Stimulated activated CD4-positive, alpha-beta T cell treated with anti-CD3 and anti-CD28 coated beads, Interleukin-2, amount 100 ng/mL, for 24 hours (primary cell): Measurements from ENCODE around the gene CRLF2.
"Not testable (repeated sequence)": the region's sequence is repeated elsewhere in the genome, so short reads cannot be mapped to it uniquely, and the experiment has no call there.

Source experiments
- DNase-seq, 2 donors: peaks; one replicate each; pipeline ENCODE4 v3.0.0-alpha.2; 2020

The CRLF2 gene

DNA sequence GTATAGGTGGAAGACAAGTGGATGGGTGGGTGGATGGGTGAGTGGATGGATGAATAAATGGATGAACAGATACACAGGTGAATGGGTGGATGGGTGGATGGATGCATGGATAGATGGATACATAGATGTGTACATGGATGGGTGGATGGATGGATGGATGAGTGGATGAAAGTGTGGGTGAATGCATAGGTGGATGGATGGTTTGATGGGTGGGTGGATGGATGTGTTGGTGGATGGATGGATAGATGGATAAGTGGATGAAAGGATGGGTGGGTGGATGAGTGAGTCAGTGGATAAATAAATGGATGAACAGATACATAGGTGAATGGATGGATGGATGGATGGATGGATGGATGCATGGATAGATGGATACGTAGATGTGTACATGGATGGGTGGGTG lies 1.6 kb downstream of the CRLF2 start:
- DNase-seq = no peak

DNA sequence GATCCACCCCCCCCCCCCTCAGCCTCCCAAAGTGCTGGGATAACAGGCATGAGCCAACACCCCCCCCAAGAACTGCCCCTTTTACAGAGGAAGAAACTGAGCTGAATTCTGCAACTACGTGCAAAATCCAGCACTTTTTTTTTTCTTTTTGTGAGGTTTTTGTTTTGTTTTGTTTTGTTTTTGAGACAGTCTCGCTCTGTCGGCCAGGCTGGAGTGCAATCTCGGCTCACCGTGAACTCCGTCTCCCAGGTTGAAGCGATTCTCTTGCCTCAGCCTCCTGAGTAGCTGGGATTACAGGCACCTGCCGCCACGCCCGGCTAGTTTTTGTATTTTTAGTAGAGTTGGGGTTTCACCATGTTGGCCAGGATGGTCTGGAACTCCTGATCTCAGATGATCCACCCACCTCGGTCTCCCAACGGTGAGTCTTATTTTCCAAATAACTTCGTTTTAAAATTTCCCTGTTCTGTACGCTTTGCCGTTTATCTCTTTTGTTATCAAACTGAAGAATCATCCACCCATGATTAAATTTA lies 4.9 kb downstream of the CRLF2 start:
- DNase-seq = no peak

- peak; percentile 17 to 39 for DNase-seq
Measured at GRCh38 chrX:1205681-1206611, 6.5 kb downstream of the CRLF2 start.

- DNase-seq = no peak
Measured at GRCh38 chrX:1202251-1202650, 10.2 kb downstream of the CRLF2 start.

DNA sequence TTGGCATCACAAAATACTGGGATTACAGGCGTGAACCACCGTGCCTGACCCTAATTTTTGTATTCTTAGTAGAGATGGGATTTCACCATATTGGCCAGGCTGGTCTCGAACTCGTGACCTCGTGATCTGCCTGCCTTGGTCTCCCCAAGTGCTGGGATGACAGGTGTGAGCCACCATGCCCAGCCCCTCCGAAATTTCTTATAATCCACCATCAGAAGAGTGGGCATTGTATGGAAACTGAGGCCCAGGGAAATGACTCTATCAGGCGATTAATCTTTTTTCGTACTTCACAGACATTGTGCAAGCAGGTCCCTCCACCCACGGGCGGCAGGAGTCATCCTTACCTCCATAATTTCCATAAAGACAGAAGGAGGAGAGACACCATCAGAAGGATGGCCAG lies 16.0 kb downstream of the CRLF2 start:
- peak in 1 of 2 donors; percentile 12 for DNase-seq

DNA sequence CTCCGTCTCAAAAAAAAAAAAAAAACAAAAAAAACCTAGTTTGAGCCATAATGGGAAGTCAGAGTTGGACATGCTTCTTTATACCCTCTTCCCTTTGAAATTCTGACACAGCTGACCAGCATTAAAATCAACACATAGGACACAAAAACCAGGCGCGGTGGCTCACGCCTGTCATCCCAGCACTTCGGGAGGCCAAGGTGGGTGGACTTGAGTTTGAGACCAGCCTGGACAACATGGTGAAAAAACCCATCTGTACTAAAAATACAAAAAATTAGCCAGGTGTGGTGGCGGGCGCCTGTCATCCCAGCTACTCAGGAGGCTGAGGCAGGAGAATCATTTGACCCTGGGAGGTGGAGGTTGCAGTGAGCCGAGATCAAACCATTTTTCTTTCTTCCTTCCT lies 20.3 kb downstream of the CRLF2 start:
- not testable (repeated sequence) for DNase-seq

- DNase-seq = no peak
Measured at GRCh38 chrX:1190596-1191145, 21.8 kb downstream of the CRLF2 start.

DNA sequence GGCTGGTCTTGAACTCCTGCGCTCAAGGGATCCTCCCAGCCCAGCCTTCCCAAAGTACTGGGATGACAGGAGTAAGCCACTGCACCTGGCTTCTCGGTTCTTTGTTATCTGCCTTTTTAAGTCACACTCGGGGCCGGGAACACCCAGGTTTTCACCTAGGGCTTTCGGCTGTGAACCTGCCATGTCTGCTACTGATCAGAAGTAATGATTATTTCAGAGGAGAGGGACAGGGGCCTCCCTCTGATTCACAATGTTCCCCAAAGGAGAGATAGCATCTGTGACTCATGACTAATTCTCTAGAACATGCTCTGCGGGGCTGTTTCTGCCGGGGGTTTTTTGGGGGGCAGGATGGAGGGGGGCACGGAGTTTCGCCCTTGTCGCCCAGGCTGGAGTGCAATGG lies 26.9 kb downstream of the CRLF2 start:
- peak; percentile 16 to 17 for DNase-seq

GRCh38 chrX:1182211-1182610 lies 30.2 kb downstream of the CRLF2 start:
- DNase-seq = no peak

GRCh38 chrX:1181661-1182060 lies 30.8 kb downstream of the CRLF2 start:
- DNase-seq = peak in 1 of 2 donors; percentile 13

DNA sequence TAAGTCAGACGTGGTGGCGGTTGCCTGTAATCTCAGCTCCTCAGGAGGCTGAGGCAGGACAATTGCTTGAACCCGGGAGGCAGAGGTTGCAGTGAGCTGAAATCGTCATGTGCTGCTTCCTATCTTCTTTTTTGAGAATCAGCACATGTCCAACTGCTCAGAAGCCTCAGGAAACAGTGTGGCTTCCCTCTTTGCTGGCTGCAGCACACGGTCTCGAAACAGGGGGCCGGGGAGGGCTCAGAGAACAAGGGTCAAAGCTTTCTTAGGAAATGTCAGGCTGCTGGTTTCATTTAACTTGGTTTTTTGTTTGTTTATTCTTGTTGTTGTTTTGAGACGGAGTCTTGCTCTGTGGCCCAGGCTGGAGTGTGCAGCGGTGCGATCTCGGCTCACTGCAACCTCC lies 31.3 kb downstream of the CRLF2 start:
- DNase-seq = peak in 1 of 2 donors; percentile 6

DNA sequence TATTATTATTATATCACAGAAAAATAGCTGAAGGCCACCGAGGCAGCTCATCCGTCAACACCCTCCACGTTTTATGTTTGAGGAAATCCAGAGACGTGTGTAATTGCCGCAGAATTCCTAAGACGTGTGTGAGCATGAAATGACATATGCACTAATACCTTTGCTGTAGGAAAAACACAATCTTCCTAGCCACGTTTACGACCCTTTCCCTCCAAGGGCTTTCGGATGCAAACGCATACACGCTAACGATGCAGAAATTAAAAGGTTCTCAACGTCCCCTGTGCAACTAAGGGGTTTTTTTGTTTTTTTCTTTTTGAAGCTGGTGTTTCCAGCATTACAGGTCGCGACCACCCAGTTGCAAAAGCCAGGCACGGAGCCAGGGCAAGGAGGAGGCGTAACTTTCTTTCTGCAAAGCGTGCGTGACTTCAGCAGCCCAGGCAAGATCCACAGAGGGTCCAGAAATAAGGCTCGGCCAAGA lies 33.8 kb downstream of the CRLF2 start:
- peak; percentile 16 to 20 for DNase-seq

DNA sequence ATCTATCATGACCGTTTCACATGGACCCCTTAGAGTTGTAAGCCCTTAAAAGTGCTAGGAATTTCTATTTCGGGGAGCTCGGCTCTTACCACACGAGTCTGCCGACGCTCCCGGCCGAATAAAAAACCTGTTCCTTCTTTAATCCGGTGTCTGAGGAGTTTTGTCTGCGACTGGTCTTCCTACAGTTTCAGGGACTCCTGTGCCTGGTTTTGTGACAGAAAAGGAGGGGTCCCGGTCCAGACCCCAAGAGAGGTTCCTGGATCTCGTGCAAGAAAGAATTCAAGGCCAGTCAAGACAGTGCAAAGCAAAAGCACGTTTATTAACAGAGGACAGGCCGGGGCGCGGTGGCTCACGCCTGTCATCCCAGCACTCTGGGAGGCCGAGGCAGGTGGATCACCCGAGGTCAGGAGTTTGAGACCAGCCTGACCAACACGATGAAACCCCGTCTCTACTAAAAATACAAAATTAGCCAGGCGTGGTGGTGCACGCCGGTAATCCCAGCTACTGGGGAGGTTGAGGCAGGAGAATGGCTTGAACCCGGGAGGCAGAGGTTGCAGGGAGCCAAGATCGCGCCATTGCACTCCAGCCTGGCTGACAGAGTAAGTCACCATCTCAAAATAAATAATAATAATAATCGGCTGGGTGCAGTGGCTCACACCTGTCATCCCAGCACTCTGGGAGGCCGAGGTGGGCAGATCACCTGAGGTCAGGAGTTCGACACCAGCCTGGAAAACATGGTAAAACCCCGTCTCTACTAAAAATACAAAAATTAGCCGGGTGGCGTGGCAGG lies 35.7 kb downstream of the CRLF2 start:
- DNase-seq = peak; percentile 12 to 17

DNA sequence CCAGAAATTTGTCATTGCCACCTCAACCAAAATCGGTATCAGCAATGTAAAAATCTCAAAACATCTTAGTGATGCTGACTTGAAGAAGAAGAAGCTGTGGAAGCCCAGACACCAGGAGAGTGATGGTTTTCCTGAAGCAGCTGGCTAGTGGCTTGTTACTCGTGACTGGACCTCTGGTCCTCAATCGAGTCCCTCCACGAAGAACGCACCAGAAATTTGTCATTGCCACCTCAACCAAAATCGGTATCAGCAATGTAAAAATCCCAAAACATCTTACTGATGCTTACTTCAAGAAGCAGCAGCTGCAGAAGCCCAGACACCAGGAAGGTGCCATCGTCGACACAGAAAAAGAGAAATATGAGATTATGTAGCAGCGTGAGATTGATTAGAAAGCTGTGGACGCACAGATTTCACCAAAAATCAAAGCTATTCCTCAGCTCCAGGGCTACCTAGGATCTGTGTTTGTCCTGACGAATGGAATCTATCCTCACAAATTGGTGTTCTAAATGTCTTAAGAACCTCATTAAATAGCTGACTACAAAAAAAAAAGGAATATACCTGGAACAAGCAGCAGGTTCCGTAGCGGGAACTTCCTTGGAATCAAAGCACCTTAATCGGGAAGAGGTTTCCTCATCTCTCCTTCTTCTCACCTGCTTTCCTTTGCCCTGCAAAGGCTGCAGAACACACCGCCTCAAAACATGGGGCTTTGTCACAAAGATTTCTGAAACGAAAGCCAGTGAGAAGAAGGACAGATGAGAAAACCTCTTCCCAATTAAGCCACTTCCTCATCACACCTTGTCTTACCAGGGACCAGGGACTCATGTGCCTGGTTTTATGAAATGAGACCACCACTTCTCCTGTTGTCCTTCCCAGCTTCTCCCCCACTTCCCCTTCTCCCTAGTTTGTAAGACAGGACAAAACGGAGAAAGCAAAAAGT lies 37.6 kb downstream of the CRLF2 start:
- peak in 1 of 2 donors; percentile 13 for DNase-seq

GRCh38 chrX:1173435-1173834 lies 39.0 kb downstream of the CRLF2 start:
- not testable (repeated sequence) for DNase-seq

DNA sequence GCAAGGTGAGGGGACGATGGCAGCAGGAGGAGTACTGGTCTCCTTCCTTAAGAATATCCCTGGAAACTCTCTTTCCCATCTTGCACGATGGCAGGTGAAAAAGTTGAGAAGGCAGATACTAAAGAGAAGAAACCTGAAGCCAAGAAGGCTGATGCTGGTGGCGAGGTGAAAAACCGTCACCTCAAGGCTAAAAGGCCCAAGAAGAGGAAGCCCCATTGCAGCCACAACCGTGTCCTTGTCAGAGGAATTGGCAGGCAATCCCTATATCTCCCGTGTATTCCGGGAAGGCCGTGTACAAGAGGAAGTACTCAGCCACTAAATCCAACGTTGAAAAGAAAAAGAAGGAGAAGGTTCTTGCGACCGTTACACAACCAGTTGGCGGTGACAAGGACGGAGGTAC lies 40.0 kb downstream of the CRLF2 start:
- no peak for DNase-seq

DNA sequence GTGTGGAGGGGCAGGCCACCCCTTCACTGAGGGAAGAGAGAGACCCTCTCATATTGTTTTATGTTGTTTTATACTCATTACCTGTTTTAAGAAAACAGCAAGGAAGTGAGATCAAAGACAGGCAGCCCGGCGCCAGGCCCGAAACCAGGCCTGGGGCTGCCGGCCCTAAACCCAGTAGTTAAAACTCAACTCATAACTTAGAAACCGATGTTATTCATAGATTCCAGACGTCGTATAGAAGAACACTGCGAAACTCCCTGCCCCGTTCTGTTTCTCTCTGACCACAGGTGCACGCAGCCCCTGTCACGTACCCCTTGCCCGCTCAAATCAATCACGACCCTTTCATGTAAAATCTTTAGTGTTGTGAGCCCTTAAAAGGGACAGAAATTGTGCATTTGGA lies 40.5 kb downstream of the CRLF2 start:
- peak in 1 of 2 donors; percentile 8 for DNase-seq

- peak in 1 of 2 donors; percentile 17 for DNase-seq
Measured at GRCh38 chrX:1170243-1170642, 42.2 kb downstream of the CRLF2 start.

DNA sequence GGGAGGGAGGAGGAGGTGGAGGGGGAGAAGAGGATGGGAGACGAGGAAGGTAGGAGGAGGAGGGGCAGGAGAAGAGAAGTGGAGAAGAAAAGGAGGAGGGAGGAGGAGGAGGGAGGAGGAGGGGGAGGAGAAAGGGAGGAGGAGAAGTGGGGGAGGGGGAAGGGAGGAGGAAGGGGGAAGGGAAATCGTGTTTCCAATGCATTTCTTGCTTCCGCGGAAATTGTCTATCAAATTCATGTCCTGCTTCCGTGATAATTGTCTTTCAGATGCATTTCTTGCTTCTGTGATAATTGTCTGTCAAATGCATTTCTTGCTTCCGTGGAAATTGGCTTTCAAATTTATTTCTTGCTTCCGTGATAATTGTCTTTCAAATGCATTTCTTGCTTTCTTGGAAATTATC lies 43.3 kb downstream of the CRLF2 start:
- peak in 1 of 2 donors; percentile 5 for DNase-seq

DNA sequence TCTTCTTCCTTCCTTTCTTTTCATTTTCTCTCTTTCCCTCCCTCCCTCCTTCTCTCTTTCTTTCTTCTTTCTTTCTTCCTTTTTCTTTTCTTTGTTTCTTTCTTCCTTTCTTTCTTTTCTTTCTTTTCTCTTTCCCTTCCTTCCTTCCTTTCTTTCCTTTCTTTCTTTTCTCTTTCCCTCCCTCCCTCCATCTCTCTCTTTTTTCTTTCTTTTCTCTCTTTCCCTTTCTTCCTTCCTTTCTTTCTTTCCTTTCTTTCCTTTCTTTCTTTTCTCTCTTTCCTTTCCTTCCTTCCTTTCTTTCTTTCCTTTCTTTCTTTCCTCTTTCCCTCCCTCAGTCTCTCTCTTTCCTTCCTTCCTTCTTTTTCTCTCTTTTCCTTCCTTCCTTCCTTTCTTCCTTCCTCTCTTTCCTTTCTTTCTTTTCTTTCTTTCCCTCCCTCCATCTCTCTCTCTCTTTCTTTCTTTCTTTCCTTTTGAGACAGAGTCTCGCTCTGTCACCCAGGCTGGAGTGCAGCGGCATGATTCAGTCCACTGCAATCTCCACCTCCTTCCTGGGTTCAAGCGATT lies 44.4 kb downstream of the CRLF2 start:
- no peak for DNase-seq

- no peak for DNase-seq
Measured at GRCh38 chrX:1167466-1167865, 45.0 kb downstream of the CRLF2 start.
